Parathyroid adenoma (tissue), 2 donors: ENCODE measurements around the gene ZNF839.
A peak's percentile ranks its signal among the peaks of the same experiment; 100 is the strongest.

Experiments used
- H2AFZ ChIP-seq: fragments of 300-600 bp; sonication (generic); one replicate; pipeline ENCODE4 v1.7.0; 2017; ENCODE audit warnings: antibody characterized with exemption, mild to moderate bottlenecking
- H3K27ac ChIP-seq: fragments of 300-600 bp; sonication (generic); one replicate; pipeline ENCODE4 v1.7.0; 2017
- H3K27me3 ChIP-seq: fragments of 300-600 bp; sonication (generic); one replicate; pipeline ENCODE4 v1.7.0; 2017; ENCODE audit warnings: low read length; ENCODE audit not compliant: control insufficient read depth, insufficient read depth
- H3K36me3 ChIP-seq: fragments of 300-600 bp; sonication (generic); one replicate; pipeline ENCODE4 v1.7.0; 2017; ENCODE audit warnings: low read length; ENCODE audit not compliant: control insufficient read depth, insufficient read depth
- H3K4me1 ChIP-seq: fragments of 300-600 bp; sonication (generic); one replicate; pipeline ENCODE4 v1.7.0; 2017; ENCODE audit warnings: control low read depth
- H3K4me2 ChIP-seq: fragments of 300-600 bp; sonication (generic); one replicate; pipeline ENCODE4 v1.7.0; 2017; ENCODE audit warnings: low read length
- H3K4me3 ChIP-seq: fragments of 300-600 bp; sonication (generic); one replicate; pipeline ENCODE4 v1.7.0; 2017; ENCODE audit warnings: low read depth, low read length
- H3K79me2 ChIP-seq: fragments of 300-600 bp; sonication (generic); one replicate; pipeline ENCODE4 v1.7.0; 2017; ENCODE audit warnings: control low read depth
- H3K9ac ChIP-seq: fragments of 300-600 bp; sonication (generic); one replicate; pipeline ENCODE4 v1.7.0; 2017; ENCODE audit warnings: mild to moderate bottlenecking
- H3K9me3 ChIP-seq: fragments of 300-600 bp; sonication (generic); one replicate; pipeline ENCODE4 v1.7.0; 2017; ENCODE audit warnings: low read length; ENCODE audit not compliant: control insufficient read depth
- TF ChIP-seq, protein P1 (sequence below): fragments of 300-600 bp; sonication (generic); IDR thresholded peaks from one replicate; pipeline ENCODE4 v1.7.0; 2017; ENCODE audit warnings: antibody characterized with exemption, mild to moderate bottlenecking
- donor health status: primary hyperparathyroidism.

Gene ZNF839

DNA sequence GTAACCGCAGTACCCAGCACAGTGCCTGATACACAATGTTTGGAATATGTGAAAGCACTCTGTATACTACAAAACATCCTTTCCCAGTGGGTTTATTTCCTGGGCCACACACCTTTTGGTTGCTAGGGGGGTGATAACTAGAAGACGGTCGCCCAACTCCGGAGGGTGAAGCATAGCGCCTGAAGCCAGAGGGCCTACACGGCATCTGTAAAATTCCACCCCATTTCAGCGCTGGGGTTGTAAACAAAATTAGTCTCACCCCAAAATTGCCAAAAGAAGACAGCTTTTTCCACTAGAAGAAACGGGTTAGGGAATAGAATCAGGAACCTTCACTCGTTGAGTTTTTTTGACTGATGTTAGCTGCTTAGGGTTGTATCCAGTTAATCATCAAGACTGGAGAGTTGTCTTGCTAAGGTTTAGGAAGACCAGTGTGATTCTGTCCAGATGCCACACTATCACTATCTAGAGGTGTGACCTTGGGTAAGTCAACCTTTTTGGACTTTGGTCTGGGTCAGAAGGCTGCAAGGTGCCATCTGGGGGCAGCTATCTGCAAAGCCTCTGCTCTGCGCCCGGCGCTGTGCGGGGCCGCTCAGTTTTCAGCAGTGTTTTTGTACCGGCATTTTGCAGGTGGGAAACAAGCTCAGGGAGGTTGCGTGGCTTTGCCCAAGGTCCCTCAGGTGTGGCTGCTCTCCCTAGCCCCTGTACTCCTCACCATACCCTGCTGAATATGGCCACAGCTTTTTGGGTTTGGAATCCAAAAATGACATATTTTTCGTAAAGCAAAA lies 1.3 kb downstream of the ZNF839 start:
- H3K4me3 ChIP-seq, result peak overlapping the region; percentile 75
- peaks cover 22% of the 10 kb centered on the region for H3K4me1 ChIP-seq
- H3K36me3 ChIP-seq, result no peaks in the 10 kb centered on the region
- no peaks in the 10 kb centered on the region for H3K27me3 ChIP-seq
- H3K9me3 ChIP-seq, result no peaks in the 10 kb centered on the region
- H2AFZ ChIP-seq, result peak overlapping the region; percentile 97
- TF ChIP-seq, protein P1, sequence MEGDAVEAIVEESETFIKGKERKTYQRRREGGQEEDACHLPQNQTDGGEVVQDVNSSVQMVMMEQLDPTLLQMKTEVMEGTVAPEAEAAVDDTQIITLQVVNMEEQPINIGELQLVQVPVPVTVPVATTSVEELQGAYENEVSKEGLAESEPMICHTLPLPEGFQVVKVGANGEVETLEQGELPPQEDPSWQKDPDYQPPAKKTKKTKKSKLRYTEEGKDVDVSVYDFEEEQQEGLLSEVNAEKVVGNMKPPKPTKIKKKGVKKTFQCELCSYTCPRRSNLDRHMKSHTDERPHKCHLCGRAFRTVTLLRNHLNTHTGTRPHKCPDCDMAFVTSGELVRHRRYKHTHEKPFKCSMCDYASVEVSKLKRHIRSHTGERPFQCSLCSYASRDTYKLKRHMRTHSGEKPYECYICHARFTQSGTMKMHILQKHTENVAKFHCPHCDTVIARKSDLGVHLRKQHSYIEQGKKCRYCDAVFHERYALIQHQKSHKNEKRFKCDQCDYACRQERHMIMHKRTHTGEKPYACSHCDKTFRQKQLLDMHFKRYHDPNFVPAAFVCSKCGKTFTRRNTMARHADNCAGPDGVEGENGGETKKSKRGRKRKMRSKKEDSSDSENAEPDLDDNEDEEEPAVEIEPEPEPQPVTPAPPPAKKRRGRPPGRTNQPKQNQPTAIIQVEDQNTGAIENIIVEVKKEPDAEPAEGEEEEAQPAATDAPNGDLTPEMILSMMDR, result no peak
- peak overlapping the region; percentile 98 for H3K4me2 ChIP-seq
- H3K79me2 ChIP-seq, result peaks cover 2% of the 10 kb centered on the region
- H3K9ac ChIP-seq, result no peak overlapping the region
- H3K27ac ChIP-seq, result peak overlapping the region; percentile 86

DNA sequence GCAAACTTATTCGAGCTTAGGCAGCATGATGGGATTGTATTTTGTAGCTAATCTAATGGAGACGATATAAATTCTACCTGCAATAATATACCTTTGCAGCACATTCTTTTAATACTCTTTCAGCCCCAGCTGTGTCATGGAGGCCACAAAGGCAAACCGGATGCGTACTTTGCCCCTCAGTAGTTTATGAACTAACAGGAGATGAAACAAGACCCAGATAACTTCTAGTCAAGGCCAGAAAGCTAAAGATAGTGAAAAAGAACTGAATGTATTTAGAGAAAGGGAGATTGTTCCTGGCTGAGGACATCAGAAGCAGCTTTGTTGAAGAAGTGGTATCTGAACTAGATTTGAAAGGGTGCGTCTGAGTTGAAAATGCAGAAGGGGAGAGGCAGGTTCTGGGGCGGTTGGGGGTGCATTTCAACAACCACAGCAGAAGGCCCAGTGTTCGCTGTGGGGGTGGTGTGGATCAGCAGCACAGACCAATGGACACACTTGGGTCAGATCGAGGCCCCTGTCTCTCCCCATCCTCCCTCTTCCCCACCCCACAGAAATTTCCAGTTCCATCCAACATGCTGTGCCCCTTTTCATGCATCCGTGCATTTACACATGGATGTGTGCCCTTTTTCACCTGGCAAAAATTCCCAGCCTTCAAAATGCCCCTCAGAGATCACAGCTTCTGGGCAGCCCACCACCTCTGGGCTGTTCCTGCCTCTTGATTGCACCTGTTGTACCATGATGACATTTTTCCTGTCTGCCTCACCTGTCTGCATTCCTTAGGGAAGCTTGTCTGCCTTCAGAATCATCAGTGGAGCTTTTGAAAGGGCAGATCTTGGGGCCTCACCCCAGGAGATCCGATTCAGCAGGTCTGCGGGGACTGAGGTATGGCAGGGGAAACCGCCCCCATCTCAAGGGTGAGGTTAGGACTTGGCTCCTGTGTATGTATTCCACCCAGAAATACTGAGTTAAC lies 2.2 kb downstream of the ZNF839 start:
- Histone ChIP-seq H3K9ac (no peak overlapping the region), H3K27ac (no peak overlapping the region), H3K4me1 (peaks cover 22% of the 10 kb centered on the region)

DNA sequence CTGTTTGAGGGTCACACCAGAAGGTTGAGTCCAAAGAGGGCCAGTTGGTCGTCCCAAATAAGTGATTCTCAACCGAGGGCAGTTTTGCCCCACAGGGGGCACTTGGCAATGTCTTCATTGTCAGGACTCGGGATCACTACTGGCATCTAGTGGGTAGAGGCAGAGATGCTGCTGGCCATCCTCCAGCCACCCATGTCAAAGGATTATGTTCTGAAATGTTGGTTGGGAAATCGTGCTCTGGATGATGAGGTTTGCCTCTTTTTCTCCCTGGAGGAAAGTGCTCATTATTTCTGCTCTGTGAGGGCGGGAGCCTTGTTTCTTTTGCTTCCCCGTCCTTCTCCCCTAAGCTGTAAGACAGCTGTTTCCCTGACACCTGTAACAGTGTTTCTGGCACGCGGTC lies 3.6 kb downstream of the ZNF839 start:
- Histone ChIP-seq H2AFZ (no peak overlapping the region), H3K9me3 (no peaks in the 10 kb centered on the region), H3K27ac (peak overlapping the region; percentile 13), H3K9ac (no peak overlapping the region), H3K36me3 (no peaks in the 10 kb centered on the region), H3K27me3 (no peaks in the 10 kb centered on the region), H3K4me2 (no peak overlapping the region), H3K79me2 (peaks cover 2% of the 10 kb centered on the region), H3K4me3 (no peak overlapping the region), H3K4me1 (peaks cover 14% of the 10 kb centered on the region)
- TF ChIP-seq, protein P1, result peak; percentile 41

More for the DNA sequence above, 2.2 kb downstream of the ZNF839 start:
- peaks cover 2% of the 10 kb centered on the region for H3K79me2 ChIP-seq
- no peak overlapping the region for H2AFZ ChIP-seq
- no peaks in the 10 kb centered on the region for H3K27me3 ChIP-seq
- no peak overlapping the region for H3K4me3 ChIP-seq
- TF ChIP-seq, protein P1, result no peak
- H3K9me3 ChIP-seq, result no peaks in the 10 kb centered on the region
- H3K4me2 ChIP-seq, result no peak overlapping the region
- H3K36me3 ChIP-seq, result no peaks in the 10 kb centered on the region

DNA sequence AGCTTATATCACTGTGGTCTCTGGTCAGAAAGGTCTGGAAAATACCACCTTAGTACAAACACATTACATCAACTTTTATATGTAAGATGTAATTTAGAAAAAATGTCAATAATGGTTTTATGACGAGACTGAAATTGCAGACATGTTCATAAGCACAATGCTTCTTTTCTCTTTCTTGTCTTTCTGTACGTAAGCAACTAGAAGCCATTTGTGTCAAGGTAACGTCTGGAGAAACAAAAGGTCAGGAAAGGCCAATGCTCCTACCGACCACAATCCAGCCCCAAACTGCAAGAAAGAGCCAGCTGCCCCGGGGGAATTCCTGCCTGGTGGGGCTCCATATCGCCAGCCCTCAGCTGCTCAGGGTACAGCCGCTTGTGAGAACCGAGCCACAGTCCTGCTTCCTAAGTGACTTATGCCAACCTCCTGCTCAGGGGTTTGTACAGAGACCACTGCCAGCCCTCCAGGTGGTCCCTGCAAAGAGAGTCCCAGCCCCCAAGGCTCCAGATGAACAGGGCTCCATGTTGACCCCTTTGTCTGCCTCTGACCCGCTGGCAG lies 6.3 kb downstream of the ZNF839 start:
- Histone ChIP-seq H3K27ac (no peak overlapping the region), H3K9ac (no peak overlapping the region), H3K4me3 (no peak overlapping the region), H3K79me2 (peaks cover 2% of the 10 kb centered on the region), H3K4me2 (no peak overlapping the region), H3K9me3 (no peaks in the 10 kb centered on the region), H2AFZ (no peak overlapping the region), H3K36me3 (no peaks in the 10 kb centered on the region), H3K27me3 (no peaks in the 10 kb centered on the region), H3K4me1 (peaks cover 4% of the 10 kb centered on the region)
- TF ChIP-seq, protein P1, result no peak
